Activated naive CD4-positive, alpha-beta T cell treated with anti-CD3 and anti-CD28 coated beads, Interleukin-2, amount 50 U/mL, for 72 hours (primary cell): ENCODE results near the gene SLCO2A1. TPM values are rescaled to one million over a fixed set of nuclear protein-coding genes. Genes with fewer than 3 reads are reported as not detected.

ENCODE experiments used
- ATAC-seq, 2 donors: fragments of 150-1000 bp; cut with Tn5 transposase; 2 replicates each; pipeline ENCODE4 v1.10.0; 2021; ENCODE audit warnings: mild to moderate bottlenecking in 2 of 2, moderate library complexity in 2 of 2
- DNase-seq, 2 donors: peaks; one replicate each; pipeline ENCODE4 v3.0.0; 2021 to 2022; ENCODE audit warnings: low spot score in 2 of 2
- H3K27ac Mint-ChIP-seq, 2 donors: one replicate each; pipeline ENCODE4 v1.8.0; 2022; ENCODE audit warnings: mild to moderate bottlenecking in 2 of 2, mixed read lengths in 2 of 2
- H3K36me3 Mint-ChIP-seq, 2 donors: one replicate each; pipeline ENCODE4 v1.8.0; 2022; ENCODE audit warnings: mixed read lengths in 2 of 2
- H3K9me3 Mint-ChIP-seq, 2 donors: one replicate each; pipeline ENCODE4 v1.8.0; 2022; ENCODE audit warnings: mixed read lengths in 2 of 2
- total RNA-seq, 2 donors: library from RNA; stranded (reverse); gene quantifications; one replicate each; pipeline ENCODE4 v1.2.3, GENCODE V29; 2022

The SLCO2A1 gene
- total RNA-seq, 2 donors from 2014 or later, result not detected

GRCh38 chr3:133983576-133984560, 45.9 kb downstream of the SLCO2A1 start:
- Mint-ChIP-seq H3K27ac (no peak overlapping the region), H3K9me3 (no peaks in the 10 kb centered on the region), H3K36me3 (no peaks in the 10 kb centered on the region)
- ATAC-seq, result no peak
- DNase-seq, result no peak

- no peaks in the 10 kb centered on the region for H3K9me3 Mint-ChIP-seq
- H3K27ac Mint-ChIP-seq, result no peak overlapping the region
- DNase-seq (no peak), ATAC-seq (no peak)
- no peaks in the 10 kb centered on the region for H3K36me3 Mint-ChIP-seq
These were observed 46.6 kb downstream of the SLCO2A1 start for GRCh38 chr3:133983126-133983525.

DNA sequence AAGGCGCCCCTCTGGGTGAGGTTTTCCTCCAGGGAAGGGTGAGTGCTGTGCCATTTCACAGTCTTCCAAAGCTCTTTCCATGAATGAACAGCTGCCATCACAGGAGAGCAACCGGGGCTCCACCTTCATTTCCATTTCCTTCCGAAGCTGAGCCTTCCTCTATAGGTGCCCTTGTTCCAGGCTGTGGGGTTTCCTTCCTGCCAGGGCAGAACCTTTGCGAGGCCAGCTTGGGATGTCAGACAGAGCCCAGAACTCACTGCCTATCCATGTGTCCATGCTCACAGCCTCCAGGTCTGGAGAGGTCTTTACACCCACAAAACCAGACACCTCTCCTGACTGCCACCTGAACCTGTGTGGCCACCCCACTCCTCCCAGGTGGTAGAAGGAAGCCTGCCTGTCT, 49.2 kb downstream of the SLCO2A1 start:
- Mint-ChIP-seq H3K9me3 (no peaks in the 10 kb centered on the region), H3K27ac (no peak overlapping the region), H3K36me3 (no peaks in the 10 kb centered on the region)
- DNase-seq, result no peak
- no peak for ATAC-seq

- DNase-seq (no peak), ATAC-seq (no peak)
- Mint-ChIP-seq H3K27ac (no peak overlapping the region), H3K36me3 (no peaks in the 10 kb centered on the region), H3K9me3 (no peaks in the 10 kb centered on the region)
These were observed 49.7 kb downstream of the SLCO2A1 start for GRCh38 chr3:133980035-133980434.

- H3K9me3 Mint-ChIP-seq, result no peaks in the 10 kb centered on the region
- no peak for DNase-seq
- H3K36me3 Mint-ChIP-seq, result no peaks in the 10 kb centered on the region
- ATAC-seq, result peak in 1 of 2 donors; percentile 31
- H3K27ac Mint-ChIP-seq, result no peak overlapping the region
These were observed 50.2 kb downstream of the SLCO2A1 start for GRCh38 chr3:133979553-133979952.

DNA sequence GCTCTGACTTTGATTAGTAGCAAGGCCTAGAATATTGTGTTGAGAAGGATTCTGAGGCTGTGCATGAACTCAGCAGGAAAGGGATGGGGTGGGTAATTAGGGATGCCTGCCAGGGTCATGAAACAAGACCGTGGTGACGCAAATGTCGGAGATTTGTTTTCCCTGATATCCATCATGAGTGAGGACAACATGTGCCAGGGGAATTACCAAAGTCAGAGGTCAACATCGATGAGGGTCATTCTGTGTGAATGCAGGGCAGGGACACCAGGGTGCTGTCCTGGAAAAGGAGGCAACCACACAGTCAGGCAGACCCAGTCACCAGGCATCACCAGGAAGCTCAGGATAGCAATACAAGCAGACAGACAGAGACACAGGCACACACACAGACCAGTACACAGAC, 52.2 kb downstream of the SLCO2A1 start:
- no peak for DNase-seq
- ATAC-seq, result no peak
- H3K9me3 Mint-ChIP-seq, result no peaks in the 10 kb centered on the region
- H3K36me3 Mint-ChIP-seq, result no peaks in the 10 kb centered on the region
- H3K27ac Mint-ChIP-seq, result peak overlapping the region in 1 of 2 donors; percentile 29

DNA sequence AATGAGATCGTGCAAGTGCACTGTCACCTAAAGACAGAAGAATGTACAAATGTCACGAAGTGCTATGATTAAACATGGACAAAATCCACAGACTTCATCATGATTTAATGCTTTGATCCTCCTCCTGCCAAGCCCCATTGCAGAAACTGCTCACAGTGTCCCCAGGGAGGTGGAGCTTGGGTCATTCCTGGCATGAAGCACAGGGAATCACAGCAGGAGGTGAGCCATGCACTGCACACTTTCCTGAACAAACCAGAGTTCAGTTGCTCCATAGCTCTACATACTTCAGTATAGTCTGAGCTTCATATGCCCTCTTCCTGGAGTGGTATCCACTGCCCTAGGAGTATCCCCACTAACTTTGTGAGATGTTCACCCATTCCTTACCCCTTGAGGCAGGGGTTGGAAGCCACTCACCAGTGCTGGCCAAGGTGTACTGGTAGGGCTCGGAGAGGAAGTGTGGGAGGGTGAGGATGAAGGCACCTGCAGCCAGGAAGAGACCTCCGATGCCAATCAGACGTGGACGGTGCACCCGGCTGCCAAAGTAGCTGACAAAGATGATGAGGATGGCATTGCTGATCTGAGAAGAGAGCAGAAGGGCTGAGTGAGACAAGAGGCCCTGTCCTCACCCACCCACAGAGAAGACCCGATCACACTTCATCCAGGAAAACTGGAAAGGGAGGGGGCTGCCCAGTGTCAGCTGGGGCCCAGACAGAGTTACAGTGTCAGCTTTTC, 56.3 kb downstream of the SLCO2A1 start:
- Mint-ChIP-seq H3K9me3 (peaks cover 9 to 10% of the 10 kb centered on the region in 2 donors), H3K27ac (no peak overlapping the region), H3K36me3 (no peaks in the 10 kb centered on the region)
- ATAC-seq (no peak), DNase-seq (no peak)

GRCh38 chr3:133972156-133972555, 57.6 kb downstream of the SLCO2A1 start:
- Mint-ChIP-seq H3K36me3 (no peaks in the 10 kb centered on the region), H3K9me3 (peaks cover 9 to 10% of the 10 kb centered on the region in 2 donors), H3K27ac (no peak overlapping the region)
- no peak for DNase-seq
- no peak for ATAC-seq

DNA sequence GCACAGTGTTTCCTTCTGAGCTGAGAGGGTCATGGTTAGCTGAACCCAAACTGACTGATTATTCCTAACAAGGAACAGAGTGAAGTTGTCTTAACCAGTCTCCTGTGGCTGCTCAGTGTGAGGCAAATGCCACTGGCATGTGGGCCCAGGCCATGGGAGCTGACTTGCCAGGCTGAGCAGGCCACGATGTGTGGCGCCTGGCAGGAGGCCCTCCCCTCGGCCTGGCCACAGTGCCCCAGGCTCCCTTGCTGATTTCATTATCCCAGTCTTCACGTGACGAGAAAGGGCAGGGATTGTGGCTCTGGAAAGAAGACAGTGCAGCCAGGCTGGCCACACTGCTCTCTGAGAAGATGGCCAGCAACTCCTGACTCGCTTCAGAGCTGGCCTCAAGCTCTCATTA, 58.8 kb downstream of the SLCO2A1 start:
- H3K9me3 Mint-ChIP-seq, result peaks cover 9 to 10% of the 10 kb centered on the region in 2 donors
- H3K27ac Mint-ChIP-seq, result no peak overlapping the region
- no peak for DNase-seq
- no peak for ATAC-seq
- no peaks in the 10 kb centered on the region for H3K36me3 Mint-ChIP-seq

DNA sequence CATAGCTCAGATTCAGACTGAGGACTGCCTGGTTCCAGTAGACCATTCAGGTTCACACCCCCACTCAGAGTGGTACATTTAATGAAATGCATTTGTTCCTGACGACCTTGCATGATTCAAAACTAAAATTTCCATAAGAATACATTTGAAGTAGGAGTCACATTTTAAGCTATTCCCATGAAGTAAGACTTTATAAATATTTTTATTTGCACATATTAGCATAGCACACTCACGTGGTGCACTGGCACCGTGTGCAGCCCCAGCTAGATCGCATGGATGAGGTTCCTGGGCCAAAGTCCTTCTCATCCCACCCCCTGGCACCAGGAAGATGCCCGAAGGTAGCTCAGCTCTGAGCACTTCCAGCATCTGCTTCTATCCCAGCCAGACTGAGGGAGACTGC, 59.4 kb downstream of the SLCO2A1 start:
- DNase-seq (no peak), ATAC-seq (no peak)
- Mint-ChIP-seq H3K36me3 (no peaks in the 10 kb centered on the region), H3K27ac (no peak overlapping the region), H3K9me3 (peaks cover 9 to 10% of the 10 kb centered on the region in 2 donors)

DNA sequence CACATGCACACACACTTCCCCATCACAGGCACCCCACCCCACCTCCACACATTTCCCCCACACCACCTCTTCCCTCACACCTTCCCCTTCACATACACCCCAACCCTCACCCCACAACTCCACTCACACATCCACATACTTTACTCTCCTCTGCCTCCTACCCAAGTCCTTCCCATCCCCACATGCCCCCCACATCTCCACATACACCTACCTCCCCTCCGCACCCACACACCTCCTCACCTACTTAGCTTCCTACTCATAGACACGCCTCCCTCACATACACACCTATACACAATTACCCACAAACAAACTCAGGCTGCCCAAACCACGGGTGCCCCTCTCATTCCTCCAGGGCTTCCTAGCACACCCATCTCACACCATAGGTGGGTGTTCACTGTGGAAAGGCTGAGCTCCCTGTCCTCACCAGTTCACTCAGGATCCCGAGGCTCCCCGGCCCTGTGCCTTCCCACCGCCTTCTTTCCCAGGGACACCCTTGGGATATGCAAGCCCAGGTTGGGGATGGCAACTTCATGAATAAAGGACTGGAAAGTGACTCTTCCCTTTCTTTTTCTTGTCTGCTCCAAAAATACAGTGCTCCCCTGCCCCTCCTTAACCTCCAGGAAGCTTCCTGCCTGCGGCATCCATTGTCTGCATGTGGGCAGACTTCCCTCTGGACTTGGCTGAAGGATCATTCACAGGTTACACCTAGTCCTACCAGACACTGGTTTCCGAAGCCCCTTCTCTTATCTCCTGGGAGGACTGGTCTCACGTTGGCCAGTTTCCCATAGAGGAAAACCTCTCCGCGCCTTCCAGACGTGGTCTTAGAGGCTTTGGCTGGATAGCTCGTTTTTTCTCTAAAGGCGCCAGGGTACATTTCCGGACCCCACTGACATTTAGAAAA, 61.5 kb downstream of the SLCO2A1 start:
- Mint-ChIP-seq H3K27ac (no peak overlapping the region), H3K9me3 (peaks cover 9 to 10% of the 10 kb centered on the region in 2 donors)

GRCh38 chr3:133966954-133967353, 62.8 kb downstream of the SLCO2A1 start:
- peaks cover 4 to 6% of the 10 kb centered on the region in 2 donors for H3K9me3 Mint-ChIP-seq
- H3K36me3 Mint-ChIP-seq, result no peaks in the 10 kb centered on the region
- no peak for ATAC-seq
- no peak overlapping the region for H3K27ac Mint-ChIP-seq
- no peak for DNase-seq

More for the DNA sequence above, 61.5 kb downstream of the SLCO2A1 start:
- ATAC-seq, result no peak
- DNase-seq, result no peak
- no peaks in the 10 kb centered on the region for H3K36me3 Mint-ChIP-seq

- no peak overlapping the region for H3K27ac Mint-ChIP-seq
- DNase-seq (no peak), ATAC-seq (no peak)
- no peaks in the 10 kb centered on the region for H3K9me3 Mint-ChIP-seq
- H3K36me3 Mint-ChIP-seq, result no peaks in the 10 kb centered on the region
These were observed 63.8 kb downstream of the SLCO2A1 start for GRCh38 chr3:133965906-133966305.

DNA sequence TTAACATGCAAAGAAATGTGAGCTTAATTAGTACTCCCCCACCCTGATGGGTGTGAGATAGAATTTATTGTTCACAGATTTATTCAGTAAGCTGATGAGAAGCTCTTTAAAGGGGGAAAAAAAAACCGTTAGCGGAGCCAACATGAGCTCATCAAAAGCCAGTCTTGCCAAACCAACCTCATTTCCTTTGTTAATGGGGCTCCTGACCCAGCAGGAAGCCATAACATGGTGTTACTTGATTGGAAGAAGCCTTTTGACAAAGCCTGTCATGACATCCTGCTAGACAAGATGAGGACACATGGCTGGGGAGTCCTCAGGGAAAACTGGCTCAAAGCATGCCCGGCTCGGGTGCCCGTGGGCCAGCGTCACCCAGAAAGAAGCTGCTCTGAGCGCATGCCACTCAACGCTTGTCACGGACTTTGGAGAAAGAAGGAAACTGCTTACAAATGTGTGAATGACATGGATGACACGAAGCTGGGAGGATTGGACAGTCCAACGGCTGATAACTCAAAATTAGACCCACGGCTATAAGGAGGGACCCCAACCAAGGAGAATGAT, 64.6 kb downstream of the SLCO2A1 start:
- H3K36me3 Mint-ChIP-seq, result no peaks in the 10 kb centered on the region
- H3K9me3 Mint-ChIP-seq, result no peaks in the 10 kb centered on the region
- H3K27ac Mint-ChIP-seq, result no peak overlapping the region
- ATAC-seq (no peak), DNase-seq (no peak)

DNA sequence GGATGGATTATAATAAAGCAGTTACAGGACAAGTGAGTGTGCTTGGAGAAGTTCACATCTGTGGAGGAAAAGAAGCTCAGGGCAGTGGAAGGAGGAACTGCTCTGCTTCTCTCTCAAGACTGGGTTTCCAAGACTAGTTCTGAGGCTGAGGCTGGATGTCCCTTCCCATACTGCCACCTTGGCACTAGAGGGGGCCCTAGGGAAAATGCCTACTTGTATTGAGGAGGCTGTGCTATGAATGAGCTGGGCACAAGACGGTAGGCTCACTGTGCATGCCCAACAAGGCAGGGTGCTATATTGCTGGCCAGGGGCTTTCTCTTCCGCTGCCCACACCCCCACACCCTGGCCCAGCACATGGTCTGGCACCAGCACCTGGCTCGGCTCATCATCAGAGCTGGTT, 65.2 kb downstream of the SLCO2A1 start:
- no peaks in the 10 kb centered on the region for H3K36me3 Mint-ChIP-seq
- ATAC-seq (no peak), DNase-seq (no peak)
- no peak overlapping the region for H3K27ac Mint-ChIP-seq
- no peaks in the 10 kb centered on the region for H3K9me3 Mint-ChIP-seq

DNA sequence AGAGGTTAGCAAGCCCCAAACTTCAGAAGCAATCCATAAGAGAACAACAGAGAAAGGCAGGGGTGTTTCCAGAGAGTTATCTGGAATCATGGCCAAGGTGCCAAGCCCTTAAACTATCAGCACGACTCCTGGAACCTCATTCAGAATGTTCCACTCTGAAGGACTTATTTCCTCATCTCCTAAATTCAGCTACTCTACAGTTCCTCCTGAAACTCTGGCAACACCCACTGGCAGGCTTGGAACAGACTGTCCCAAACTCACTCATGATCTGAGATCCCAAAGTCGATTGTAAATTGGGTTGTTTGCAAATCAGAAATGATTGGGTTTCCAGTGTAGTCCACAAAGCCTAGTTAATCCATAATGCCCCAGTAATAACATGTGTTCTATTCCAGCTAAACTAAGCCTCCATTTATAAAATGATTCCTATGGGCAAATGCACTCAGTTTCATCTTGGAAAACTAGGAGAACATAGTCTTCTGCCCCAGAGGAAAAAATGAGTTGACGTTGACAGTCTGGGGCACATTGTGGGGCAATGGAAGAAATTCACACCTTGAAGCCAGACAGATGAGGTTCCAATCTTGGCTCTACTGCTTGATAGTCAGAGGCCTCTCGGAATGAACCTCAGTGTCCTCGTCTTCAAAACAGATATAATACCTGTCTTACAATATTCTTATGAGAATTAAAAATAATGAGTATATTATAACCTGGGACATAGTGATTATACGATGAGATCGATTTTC, 65.9 kb downstream of the SLCO2A1 start:
- Mint-ChIP-seq H3K27ac (no peak overlapping the region), H3K36me3 (no peaks in the 10 kb centered on the region), H3K9me3 (no peaks in the 10 kb centered on the region)
- ATAC-seq (no peak), DNase-seq (no peak)
